ENCODE measurements around the gene NGEF. TPM values are rescaled to one million over a fixed set of nuclear protein-coding genes. Genes with fewer than 3 reads are reported as not detected.

NGEF gene
- total RNA-seq, 1 experiment from 2014 or later = 5.4 TPM

- H3K27me3 Mint-ChIP-seq (ENCODE audit: low read depth) = no peaks in the 10 kb centered on the region
- TF ChIP-seq, protein P1, sequence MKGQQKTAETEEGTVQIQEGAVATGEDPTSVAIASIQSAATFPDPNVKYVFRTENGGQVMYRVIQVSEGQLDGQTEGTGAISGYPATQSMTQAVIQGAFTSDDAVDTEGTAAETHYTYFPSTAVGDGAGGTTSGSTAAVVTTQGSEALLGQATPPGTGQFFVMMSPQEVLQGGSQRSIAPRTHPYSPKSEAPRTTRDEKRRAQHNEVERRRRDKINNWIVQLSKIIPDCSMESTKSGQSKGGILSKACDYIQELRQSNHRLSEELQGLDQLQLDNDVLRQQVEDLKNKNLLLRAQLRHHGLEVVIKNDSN (CRISPR knock-in tag; IDR thresholded peaks at IDR 0.05) = no peak
- TF ChIP-seq, protein P2, sequence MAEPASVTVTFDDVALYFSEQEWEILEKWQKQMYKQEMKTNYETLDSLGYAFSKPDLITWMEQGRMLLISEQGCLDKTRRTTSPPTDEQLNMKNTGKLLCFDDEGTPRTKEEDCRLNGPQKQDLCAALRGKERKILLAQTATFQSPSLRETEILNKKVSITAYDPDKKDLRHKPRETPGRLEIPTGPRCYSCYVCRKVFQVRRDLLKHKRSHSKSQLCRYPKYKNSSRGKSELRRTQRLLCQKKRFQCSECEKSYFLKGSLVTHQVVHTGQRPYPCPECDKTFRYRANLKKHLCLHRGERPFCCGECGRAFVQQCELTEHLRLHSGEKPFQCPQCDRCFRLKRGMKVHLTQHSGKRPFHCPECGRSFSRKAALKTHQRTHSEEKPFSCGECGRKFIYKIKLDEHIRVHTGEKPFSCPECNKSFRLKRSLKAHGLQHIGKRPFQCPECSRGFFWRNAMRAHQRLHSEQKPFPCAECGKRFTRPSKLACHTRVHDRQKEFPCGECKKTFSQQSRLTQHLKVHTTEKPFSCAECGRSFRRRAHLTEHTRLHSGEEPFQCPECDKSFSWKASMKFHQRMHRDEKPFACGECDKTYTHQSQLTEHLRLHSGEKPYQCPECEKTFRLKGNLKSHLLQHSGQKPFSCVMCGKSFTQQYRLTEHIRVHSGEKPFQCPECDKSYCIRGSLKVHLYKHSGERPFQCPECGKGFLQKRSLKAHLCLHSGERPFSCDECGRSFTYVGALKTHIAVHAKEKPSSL (CRISPR knock-in tag; conservative IDR thresholded peaks at IDR 0.05) = no peak
- TF ChIP-seq KAT7 (CRISPR knock-in tag; IDR thresholded peaks at IDR 0.05; ENCODE audit: borderline replicate concordance) (no peak), CREM (CRISPR knock-in tag; IDR thresholded peaks at IDR 0.05) (no peak), NFE2L1 (CRISPR knock-in tag; IDR thresholded peaks at IDR 0.05) (no peak), ZNF423 (CRISPR knock-in tag; IDR thresholded peaks at IDR 0.05) (no peak), E2F5 (CRISPR knock-in tag; IDR thresholded peaks at IDR 0.05) (no peak), RORB (CRISPR knock-in tag; IDR thresholded peaks at IDR 0.05) (no peak), ATF1 (CRISPR knock-in tag; IDR thresholded peaks at IDR 0.05) (no peak), AR (CRISPR knock-in tag; IDR thresholded peaks at IDR 0.05) (no peak), SMAD4 (CRISPR knock-in tag; IDR thresholded peaks at IDR 0.05) (no peak), ZNF317 (CRISPR knock-in tag; IDR thresholded peaks at IDR 0.05; ENCODE audit: borderline replicate concordance, low read depth) (no peak), ZNF263 (CRISPR knock-in tag; IDR thresholded peaks at IDR 0.05; ENCODE audit: low read depth) (no peak)
- TF ChIP-seq, protein P3, sequence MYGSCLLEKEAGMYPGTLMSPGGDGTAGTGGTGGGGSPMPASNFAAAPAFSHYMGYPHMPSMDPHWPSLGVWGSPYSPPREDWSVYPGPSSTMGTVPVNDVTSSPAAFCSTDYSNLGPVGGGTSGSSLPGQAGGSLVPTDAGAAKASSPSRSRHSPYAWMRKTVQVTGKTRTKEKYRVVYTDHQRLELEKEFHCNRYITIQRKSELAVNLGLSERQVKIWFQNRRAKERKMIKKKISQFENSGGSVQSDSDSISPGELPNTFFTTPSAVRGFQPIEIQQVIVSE (CRISPR knock-in tag; IDR thresholded peaks at IDR 0.05; ENCODE audit: borderline replicate concordance) = no peak
- TF ChIP-seq, protein P4, sequence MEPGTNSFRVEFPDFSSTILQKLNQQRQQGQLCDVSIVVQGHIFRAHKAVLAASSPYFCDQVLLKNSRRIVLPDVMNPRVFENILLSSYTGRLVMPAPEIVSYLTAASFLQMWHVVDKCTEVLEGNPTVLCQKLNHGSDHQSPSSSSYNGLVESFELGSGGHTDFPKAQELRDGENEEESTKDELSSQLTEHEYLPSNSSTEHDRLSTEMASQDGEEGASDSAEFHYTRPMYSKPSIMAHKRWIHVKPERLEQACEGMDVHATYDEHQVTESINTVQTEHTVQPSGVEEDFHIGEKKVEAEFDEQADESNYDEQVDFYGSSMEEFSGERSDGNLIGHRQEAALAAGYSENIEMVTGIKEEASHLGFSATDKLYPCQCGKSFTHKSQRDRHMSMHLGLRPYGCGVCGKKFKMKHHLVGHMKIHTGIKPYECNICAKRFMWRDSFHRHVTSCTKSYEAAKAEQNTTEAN (CRISPR knock-in tag; IDR thresholded peaks at IDR 0.05) = no peak
- peaks cover 25% of the 10 kb centered on the region for H3K36me3 Mint-ChIP-seq
- DNase-seq (ENCODE audit: low spot score) (no peak), ATAC-seq (no peak)
- no peak overlapping the region for H3K4me3 Mint-ChIP-seq
- CTCF ChIA-PET = no interaction called here
- H3K4me1 Mint-ChIP-seq = no peaks in the 10 kb centered on the region
- peaks cover 40% of the 10 kb centered on the region for H3K9me3 Mint-ChIP-seq
- POLR2A ChIA-PET = no interaction called here
- no peak overlapping the region for H3K27ac Mint-ChIP-seq
Measured at GRCh38 chr2:232911712-232912277, 101.3 kb downstream of the NGEF start.

- peaks cover 25% of the 10 kb centered on the region for H3K36me3 Mint-ChIP-seq
- ATAC-seq (no peak), DNase-seq (ENCODE audit: low spot score) (no peak)
- no peaks in the 10 kb centered on the region for H3K4me1 Mint-ChIP-seq
- H3K9me3 Mint-ChIP-seq = peaks cover 40% of the 10 kb centered on the region
- CTCF ChIA-PET = no interaction called here
- no peak overlapping the region for H3K4me3 Mint-ChIP-seq
- no peaks in the 10 kb centered on the region for H3K27me3 Mint-ChIP-seq (ENCODE audit: low read depth)
- no peak overlapping the region for H3K27ac Mint-ChIP-seq
- POLR2A ChIA-PET = no interaction called here
- TF ChIP-seq HMGA2 (CRISPR knock-in tag; IDR thresholded peaks at IDR 0.05) = no peak
- TF ChIP-seq ATF1 (CRISPR knock-in tag; IDR thresholded peaks at IDR 0.05) = no peak
- no peak for TF ChIP-seq FOXJ3 (CRISPR knock-in tag; IDR thresholded peaks at IDR 0.05; ENCODE audit: borderline replicate concordance)
- no peak for TF ChIP-seq ZNF396 (CRISPR knock-in tag; IDR thresholded peaks at IDR 0.05; ENCODE audit: borderline replicate concordance)
- no peak for TF ChIP-seq E2F5 (CRISPR knock-in tag; IDR thresholded peaks at IDR 0.05)
- no peak for TF ChIP-seq SOX15 (CRISPR knock-in tag; IDR thresholded peaks at IDR 0.05)
- no peak for TF ChIP-seq FOXK1 (CRISPR knock-in tag; IDR thresholded peaks at IDR 0.05)
- TF ChIP-seq AFF4 (CRISPR knock-in tag; IDR thresholded peaks at IDR 0.05; ENCODE audit: borderline replicate concordance) = no peak
- TF ChIP-seq TEAD1 (CRISPR knock-in tag; IDR thresholded peaks at IDR 0.05) = no peak
- TF ChIP-seq ZNF317 (CRISPR knock-in tag; IDR thresholded peaks at IDR 0.05; ENCODE audit: borderline replicate concordance, low read depth) = no peak
- TF ChIP-seq RORB (CRISPR knock-in tag; IDR thresholded peaks at IDR 0.05) = no peak
Measured at GRCh38 chr2:232910376-232910775, 102.7 kb downstream of the NGEF start.
